ENCODE measurements around the gene TMEM82. TPM values are rescaled to one million over a fixed set of nuclear protein-coding genes. Genes with fewer than 3 reads are reported as not detected.
"Not testable (repeated sequence)": the region's sequence is repeated elsewhere in the genome, so short reads cannot be mapped to it uniquely, and the experiment has no call there.

Gene TMEM82
- total and polyA plus RNA-seq, 2 experiments from 2014 or later: 0.42 TPM; not detected in 1

GRCh38 chr1:15698201-15698600 lies 44.1 kb upstream of the TMEM82 start:
- H3F3A ChIP-seq (replicated peaks; ENCODE audit: low read depth): 0 out of 2 replicates have a peak, but pooled peaks cover 4% of the 10 kb centered on the region
- no peaks in the 10 kb centered on the region for H3K9me2 ChIP-seq (ENCODE audit: insufficient read depth)
- no peaks in the 10 kb centered on the region for H3K9me3 Mint-ChIP-seq
- no peak overlapping the region for H3K27ac Mint-ChIP-seq
- no peak overlapping the region for H3K4me2 ChIP-seq
- H3K27me3 ChIP-seq (ENCODE audit: insufficient read depth): no peaks in the 10 kb centered on the region
- H3K27ac ChIP-seq (ENCODE audit: low read depth): no peak overlapping the region
- no peak overlapping the region for H2AFZ ChIP-seq
- DNase-seq (ENCODE audit: low spot score) (no peak), ATAC-seq (no peak)
- peaks cover 3% of the 10 kb centered on the region for H3K27me3 Mint-ChIP-seq (ENCODE audit: insufficient read depth, low read depth, poor library complexity)
- peaks cover under 1% of the 10 kb centered on the region for H3K4me1 Mint-ChIP-seq
- peaks cover 12% of the 10 kb centered on the region; the same call in 2 of the 3 replicates for H3K36me3 Mint-ChIP-seq (ENCODE audit: low read depth)
- H3K36me3 ChIP-seq (ENCODE audit: insufficient read depth): no peaks in the 10 kb centered on the region
- H3K4me1 ChIP-seq (ENCODE audit: insufficient read depth): no peaks in the 10 kb centered on the region
- H4K20me1 ChIP-seq (replicated peaks; ENCODE audit: insufficient read depth): no peaks in the 10 kb centered on the region; the same call in 1 of the 2 replicates
- peaks cover 37% of the 10 kb centered on the region for H3K79me2 ChIP-seq (replicated peaks; ENCODE audit: insufficient read depth)
- no peak overlapping the region for H3K4me3 ChIP-seq
- H3K4me3 Mint-ChIP-seq: no peak overlapping the region
- TF ChIP-seq JUNB (IDR thresholded peaks at IDR 0.05; ENCODE audit: unreplicated experiment): no peak
- TF ChIP-seq EZH2phosphoT487 (IDR thresholded peaks at IDR 0.05; ENCODE audit: unreplicated experiment): no peak
- no peak for TF ChIP-seq ETS1 (IDR thresholded peaks at IDR 0.05)
- no peak for TF ChIP-seq REST (IDR thresholded peaks at IDR 0.05; ENCODE audit: unreplicated experiment)
- no peak for TF ChIP-seq ZNF462 (CRISPR knock-in tag; IDR thresholded peaks at IDR 0.05)
- no peak for TF ChIP-seq CTCF (conservative IDR thresholded peaks at IDR 0.05; ENCODE audit: low read depth in 2 of 2)
- TF ChIP-seq POLR2AphosphoS5 (IDR thresholded peaks at IDR 0.05; ENCODE audit: low read depth): no peak
- no peak for TF ChIP-seq ZNF114 (CRISPR knock-in tag; IDR thresholded peaks at IDR 0.05)
- no peak for TF ChIP-seq EZH2 (IDR thresholded peaks at IDR 0.05; ENCODE audit: low read depth, unreplicated experiment)
- no peak for TF ChIP-seq STAT1 (IDR thresholded peaks at IDR 0.05; ENCODE audit: unreplicated experiment)
- no peak for TF ChIP-seq NANOG (IDR thresholded peaks at IDR 0.05; ENCODE audit: borderline replicate concordance)

- not testable (repeated sequence) for H2AFZ ChIP-seq; H3K36me3 ChIP-seq (ENCODE audit: insufficient read depth); H3K27ac ChIP-seq (ENCODE audit: low read depth); H3K9me3 Mint-ChIP-seq; H3K4me2 ChIP-seq; H3K4me3 Mint-ChIP-seq; H3K4me3 ChIP-seq; H3K4me1 ChIP-seq (ENCODE audit: insufficient read depth); H3K27ac Mint-ChIP-seq; H3K9me2 ChIP-seq (ENCODE audit: insufficient read depth); DNase-seq (ENCODE audit: low spot score); H3K27me3 Mint-ChIP-seq (ENCODE audit: insufficient read depth, low read depth, poor library complexity); H3K27me3 ChIP-seq (ENCODE audit: insufficient read depth); H4K20me1 ChIP-seq (replicated peaks; ENCODE audit: insufficient read depth); ATAC-seq; H3F3A ChIP-seq (replicated peaks; ENCODE audit: low read depth); H3K4me1 Mint-ChIP-seq
- H3K36me3 Mint-ChIP-seq (ENCODE audit: low read depth): peaks cover 12% of the 10 kb centered on the region; the same call in 2 of the 3 replicates
- H3K79me2 ChIP-seq (replicated peaks; ENCODE audit: insufficient read depth): peaks cover 34% of the 10 kb centered on the region
Observed at GRCh38 chr1:15699321-15699720, 43.0 kb upstream of the TMEM82 start.

Measured in GM23338 (cell line).